Tibial artery (tissue), 4 donors: ENCODE measurements around the gene SETDB1.

Source experiments
- DNase-seq, 2 donors: peaks; one replicate each; pipeline ENCODE4 v3.0.0-alpha.2; 2019
- H3K27ac ChIP-seq, 2 donors: fragments of 200-600 bp; sonication (generic) in 1 of 2; 1 replicate in 1 of 2; 2 replicates in 1 of 2; pipeline ENCODE4 v1.5.1; 2018 to 2019; ENCODE audit warnings: mild to moderate bottlenecking in 1 of 2
- H3K27me3 ChIP-seq, 2 donors: fragments of 200-600 bp; sonication (generic) in 1 of 2; one replicate each; pipeline versions ENCODE4 v1.5.1 to v1.6.0; 2016 to 2019
- H3K36me3 ChIP-seq, 3 donors: fragments of 200-600 bp; sonication (generic) in 2 of 3; one replicate each; pipeline ENCODE4 v1.5.1; 2016 to 2019; ENCODE audit warnings: mild to moderate bottlenecking in 2 of 3
- H3K4me1 ChIP-seq, 4 donors: fragments of 200-600 bp; sonication (generic) in 2 of 4; 1 replicate in 3 of 4; 2 replicates in 1 of 4; pipeline ENCODE4 v1.5.1; 2016 to 2019
- H3K4me3 ChIP-seq, 2 donors: fragments of 200-600 bp; sonication (generic) in 1 of 2; 1 replicate in 1 of 2; 2 replicates in 1 of 2; pipeline ENCODE4 v1.5.1; 2018 to 2019; ENCODE audit warnings: mild to moderate bottlenecking in 2 of 2
- H3K9me3 ChIP-seq, 3 donors: fragments of 200-600 bp; sonication (generic) in 1 of 3; one replicate each; pipeline ENCODE4 v1.5.1; 2016 to 2019
- CTCF ChIP-seq, 2 experiments: fragments of 200-600 bp in 1 of 2; fragments of 450-650 bp in 1 of 2; IDR thresholded peaks; one replicate each; pipeline ENCODE4 v1.5.1; 2017 to 2019; ENCODE audit warnings: antibody characterized with exemption in 2 of 2, mild to moderate bottlenecking in 1 of 2, moderate library complexity in 1 of 2
- intact Hi-C: fragments of 100-400 bp; cut with DNase I; formaldehyde crosslinking; loops from one replicate; pipeline ENCODE4 v1.15.0; 2023; ENCODE audit warnings: low total_unique reads

The SETDB1 gene

GRCh38 chr1:151005729-151006319 is 79.7 kb downstream of the SETDB1 start:
- Histone ChIP-seq H3K4me3 (peak overlapping the region; percentile 58 to 66), H3K27me3 (no peaks in the 10 kb centered on the region), H3K4me1 (peaks cover 0 to 64% (median 52%) of the 10 kb centered on the region in 4 donors), H3K9me3 (no peaks in the 10 kb centered on the region), H3K27ac (peak overlapping the region; percentile 85 to 89), H3K36me3 (peaks cover 0 to 17% (median 17%) of the 10 kb centered on the region in 3 donors)
- intact Hi-C loops = loop anchor here (10.0 kb wide), 1 partner anchor 451 kb away; no protein-coding TSS in a partner anchor
- no peak for TF ChIP-seq CTCF (IDR thresholded peaks at IDR 0.05)
- DNase-seq = no peak

GRCh38 chr1:151006327-151007052 is 80.3 kb downstream of the SETDB1 start, which contains the start of gene MINDY1:
Gene MINDY1, minus strand, starts transcription at chr1:151006902. Its CDS starts 4,285 bp downstream, at chr1:151002617.
- Histone ChIP-seq H3K4me1 (peaks cover 0 to 64% (median 53%) of the 10 kb centered on the region in 4 donors), H3K27ac (peak within 1 kb of the TSS; percentile 85 to 89), H3K36me3 (peaks cover 0 to 11% (median 10%) of the 10 kb centered on the region in 3 donors), H3K4me3 (peak within 1 kb of the TSS; percentile 70 to 89), H3K9me3 (no peaks in the 10 kb centered on the region), H3K27me3 (no peaks in the 10 kb centered on the region)
- peak; percentile 57 to 58 for TF ChIP-seq CTCF (IDR thresholded peaks at IDR 0.05)
- DNase-seq = peak; percentile 82 to 87
- intact Hi-C loops = loop anchor here (10.0 kb wide), 1 partner anchor 452 kb away; no protein-coding TSS in a partner anchor

- Histone ChIP-seq H3K27ac (peak overlapping the region; percentile 85 to 89), H3K36me3 (peaks cover 0 to 3% (median 0%) of the 10 kb centered on the region in 3 donors), H3K9me3 (no peaks in the 10 kb centered on the region), H3K4me3 (peak overlapping the region; percentile 70 to 89), H3K27me3 (no peaks in the 10 kb centered on the region), H3K4me1 (peaks cover 0 to 59% (median 55%) of the 10 kb centered on the region in 4 donors)
- intact Hi-C loops = loop anchor here (10.0 kb wide), 1 partner anchor 453 kb away; no protein-coding TSS in a partner anchor
- TF ChIP-seq CTCF (IDR thresholded peaks at IDR 0.05) = no peak
- DNase-seq = no peak
These were observed 81.7 kb downstream of the SETDB1 start for GRCh38 chr1:151007853-151008243.

GRCh38 chr1:151008244-151009205 is 82.4 kb downstream of the SETDB1 start, which contains the start of gene PRUNE1:
Gene PRUNE1, plus strand, starts transcription at chr1:151008449. Its CDS starts 184 bp downstream, at chr1:151008633.
- Histone ChIP-seq H3K4me1 (peaks cover 0 to 61% (median 51%) of the 10 kb centered on the region in 4 donors), H3K9me3 (no peaks in the 10 kb centered on the region), H3K36me3 (peaks cover 0 to 10% (median 0%) of the 10 kb centered on the region in 3 donors), H3K4me3 (peak within 1 kb of the TSS; percentile 70 to 89), H3K27ac (peak within 1 kb of the TSS; percentile 85 to 89), H3K27me3 (no peaks in the 10 kb centered on the region)
- DNase-seq = peak; percentile 94 to 98
- intact Hi-C loops = loop anchor here (10.0 kb wide), 1 partner anchor 454 kb away; no protein-coding TSS in a partner anchor
- TF ChIP-seq CTCF (IDR thresholded peaks at IDR 0.05) = peak in 1 of 2 experiments; percentile 17

GRCh38 chr1:151009206-151009587 is 83.0 kb downstream of the SETDB1 start:
- H3K9me3 ChIP-seq = no peaks in the 10 kb centered on the region
- peak overlapping the region; percentile 70 to 89 for H3K4me3 ChIP-seq
- H3K27ac ChIP-seq = peak overlapping the region; percentile 85 to 89
- intact Hi-C loops = loop anchor here (10.0 kb wide), 1 partner anchor 454 kb away; no protein-coding TSS in a partner anchor
- H3K27me3 ChIP-seq = no peaks in the 10 kb centered on the region
- H3K4me1 ChIP-seq = peaks cover 0 to 56% (median 45%) of the 10 kb centered on the region in 4 donors
- H3K36me3 ChIP-seq = peaks cover 0 to 11% (median 0%) of the 10 kb centered on the region in 3 donors
- TF ChIP-seq CTCF (IDR thresholded peaks at IDR 0.05) = no peak
- DNase-seq = no peak
